CD4-positive, CD25-positive, alpha-beta regulatory T cell (primary cell): Measurements from ENCODE around the gene SH3BGRL3. TPM values are rescaled to one million over a fixed set of nuclear protein-coding genes. Genes with fewer than 3 reads are reported as not detected.
A peak's percentile ranks its signal among the peaks of the same experiment; 100 is the strongest.

Experiments
- ATAC-seq, 2 donors: fragments of 150-1000 bp; cut with Tn5 transposase; one replicate each; pipeline ENCODE4 v1.10.0; 2021; ENCODE audit warnings: low read depth in 2 of 2, moderate number of reproducible peaks in 2 of 2, moderate library complexity in 1 of 2
- DNase-seq, 3 donors: peaks; one replicate each; pipeline versions ENCODE4 v3.0.0 to v3.0.0-alpha.2; 2012 to 2022; ENCODE audit warnings: mixed read lengths in 1 of 3
- H3K27ac ChIP-seq: one replicate; pipeline ENCODE4 v1.7.0; 2013; ENCODE audit warnings: mild to moderate bottlenecking, low read length; ENCODE audit not compliant: insufficient read depth, poor library complexity, severe bottlenecking
- H3K27me3 ChIP-seq: one replicate; pipeline ENCODE4 v1.7.0; 2013; ENCODE audit warnings: low read length; ENCODE audit not compliant: control insufficient read depth, insufficient read depth
- H3K36me3 ChIP-seq: one replicate; pipeline ENCODE4 v1.7.0; 2013; ENCODE audit warnings: mild to moderate bottlenecking, low read length, moderate library complexity; ENCODE audit not compliant: control insufficient read depth, insufficient read depth
- H3K4me1 ChIP-seq: 2 replicates; pipeline ENCODE4 v1.7.0; 2013; ENCODE audit warnings: mild to moderate bottlenecking, low read length; ENCODE audit not compliant: insufficient read depth, control insufficient read depth, poor library complexity, severe bottlenecking
- H3K4me3 ChIP-seq: one replicate; pipeline ENCODE4 v1.7.0; 2013; ENCODE audit warnings: low read depth, mild to moderate bottlenecking, low read length, moderate library complexity
- H3K9me3 ChIP-seq, 2 experiments: 1 replicate in 1 of 2; 2 replicates in 1 of 2; pipeline ENCODE4 v1.7.0; 2013; ENCODE audit warnings: low read length in 2 of 2, mild to moderate bottlenecking in 1 of 2, moderate library complexity in 1 of 2; ENCODE audit not compliant: control insufficient read depth in 2 of 2
- H3K27ac Mint-ChIP-seq, 3 donors: one replicate each; pipeline ENCODE4 v1.8.0; 2020 to 2022; ENCODE audit warnings: mild to moderate bottlenecking in 3 of 3, mixed read lengths in 3 of 3, moderate library complexity in 2 of 3
- H3K27me3 Mint-ChIP-seq: one replicate; pipeline ENCODE4 v1.8.0; 2022; ENCODE audit warnings: mild to moderate bottlenecking, mixed read lengths
- H3K36me3 Mint-ChIP-seq: one replicate; pipeline ENCODE4 v1.8.0; 2020; ENCODE audit warnings: mixed read lengths
- H3K4me1 Mint-ChIP-seq, 4 donors: one replicate each; pipeline ENCODE4 v1.8.0; 2020 to 2022; ENCODE audit warnings: mixed read lengths in 4 of 4, mild to moderate bottlenecking in 1 of 4
- H3K4me3 Mint-ChIP-seq, 4 donors: one replicate each; pipeline ENCODE4 v1.8.0; 2020 to 2022; ENCODE audit warnings: mild to moderate bottlenecking in 4 of 4, mixed read lengths in 4 of 4, moderate library complexity in 3 of 4
- H3K9me3 Mint-ChIP-seq, 7 donors: one replicate each; pipeline ENCODE4 v1.8.0; 2020 to 2022; ENCODE audit warnings: mixed read lengths in 7 of 7, mild to moderate bottlenecking in 3 of 7, moderate library complexity in 2 of 7
- polyA plus RNA-seq, 4 donors: library from polyadenylated mRNA; unstranded; fragments of 300-500 nt; fragmentation: Illumina TruSeq; gene quantifications; one replicate each; pipeline ENCODE4 v1.2.3, GENCODE V29; 2021
- total RNA-seq: library from RNA; stranded (reverse); gene quantifications from one replicate; pipeline ENCODE4 v1.2.3, GENCODE V29; 2022

Gene SH3BGRL3
- total and polyA plus RNA-seq, 5 donors from 2014 or later: 404 to 1,853 (median 1,136) TPM

DNA sequence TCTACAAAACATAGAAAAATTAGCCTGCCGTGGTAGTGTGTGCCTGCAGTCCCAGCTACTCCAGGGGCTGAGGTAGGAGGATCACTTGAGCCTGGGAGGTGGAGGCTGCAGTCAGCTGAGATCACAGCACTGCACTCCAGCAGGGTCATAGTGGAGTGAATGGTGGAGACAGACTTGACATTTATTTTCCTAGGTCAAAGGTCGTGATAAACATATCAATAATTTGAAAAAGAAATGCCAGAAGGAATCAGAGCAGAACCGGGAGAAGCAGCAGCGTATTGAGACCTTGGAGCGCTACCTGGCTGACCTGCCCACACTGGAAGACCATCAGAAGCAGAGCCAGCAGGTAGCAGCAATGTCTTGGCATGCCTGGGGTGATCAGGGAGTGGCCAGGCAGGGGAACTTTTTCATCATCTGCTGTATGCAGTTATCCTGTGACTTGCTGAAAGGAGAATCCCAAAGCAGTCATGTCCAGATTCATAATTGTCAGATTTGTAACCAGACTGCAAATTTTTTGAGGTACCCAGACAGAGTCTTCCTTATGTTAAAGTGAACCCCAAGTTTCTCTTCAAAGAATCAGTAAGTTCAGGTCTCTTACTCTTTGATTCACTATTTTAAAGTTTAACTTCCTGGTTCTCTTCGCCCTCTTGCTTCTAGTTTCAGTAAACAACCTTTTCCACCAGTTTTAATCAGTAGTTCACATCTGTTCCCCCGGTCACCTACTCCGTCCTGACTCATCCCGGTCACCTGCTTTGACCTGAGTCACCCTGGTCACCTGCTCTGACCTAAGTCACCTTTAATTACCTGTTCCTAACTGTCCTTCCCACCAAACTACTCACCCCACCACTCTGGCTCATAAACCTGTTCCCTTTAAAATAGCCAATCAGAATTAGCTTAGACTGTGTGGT is 11.3 kb upstream of the SH3BGRL3 start:
- no peak overlapping the region for H3K4me3 ChIP-seq
- peaks cover 0 to 15% (median 3%) of the 10 kb centered on the region in 7 donors for H3K9me3 Mint-ChIP-seq
- no peaks in the 10 kb centered on the region for H3K27me3 ChIP-seq
- no peak overlapping the region for H3K27ac ChIP-seq
- H3K9me3 ChIP-seq: peaks cover 9 to 15% of the 10 kb centered on the region in 2 experiments
- H3K4me1 Mint-ChIP-seq: peaks cover 0 to 6% (median 3%) of the 10 kb centered on the region in 4 donors
- no peak overlapping the region for H3K4me3 Mint-ChIP-seq
- H3K27me3 Mint-ChIP-seq: no peaks in the 10 kb centered on the region
- peaks cover 53% of the 10 kb centered on the region for H3K36me3 ChIP-seq
- no peaks in the 10 kb centered on the region for H3K4me1 ChIP-seq
- H3K27ac Mint-ChIP-seq: peak overlapping the region in 2 of 3 donors; percentile 15 to 34
- no peak for ATAC-seq
- peaks cover 67% of the 10 kb centered on the region for H3K36me3 Mint-ChIP-seq
- DNase-seq: no peak

DNA sequence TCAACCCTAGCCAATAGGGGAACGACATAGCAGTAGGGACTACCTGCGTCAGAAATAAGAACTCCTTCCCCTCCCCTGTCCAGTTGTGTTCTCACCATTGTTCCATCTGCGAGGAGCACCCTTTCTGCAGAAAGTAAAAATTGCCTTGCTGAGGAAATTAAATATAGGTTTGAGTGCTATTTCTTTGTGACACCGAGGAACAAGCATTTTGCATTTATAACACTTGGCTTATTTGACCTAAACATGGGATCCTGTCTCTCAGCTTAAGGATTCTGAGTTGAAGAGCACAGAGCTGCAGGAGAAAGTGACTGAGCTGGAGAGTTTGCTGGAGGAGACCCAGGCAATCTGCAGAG is 10.7 kb upstream of the SH3BGRL3 start:
- DNase-seq (no peak), ATAC-seq (no peak)
- H3K36me3 Mint-ChIP-seq: peaks cover 62% of the 10 kb centered on the region
- no peak overlapping the region for H3K4me3 Mint-ChIP-seq
- no peak overlapping the region for H3K4me3 ChIP-seq
- H3K36me3 ChIP-seq: peaks cover 47% of the 10 kb centered on the region
- no peaks in the 10 kb centered on the region for H3K4me1 ChIP-seq
- H3K27me3 ChIP-seq: no peaks in the 10 kb centered on the region
- peaks cover 0 to 15% (median 3%) of the 10 kb centered on the region in 7 donors for H3K9me3 Mint-ChIP-seq
- peaks cover 0 to 6% (median 3%) of the 10 kb centered on the region in 4 donors for H3K4me1 Mint-ChIP-seq
- peaks cover 9 to 15% of the 10 kb centered on the region in 2 experiments for H3K9me3 ChIP-seq
- no peak overlapping the region for H3K27ac ChIP-seq
- no peaks in the 10 kb centered on the region for H3K27me3 Mint-ChIP-seq
- peak overlapping the region in 1 of 3 donors; percentile 34 for H3K27ac Mint-ChIP-seq

DNA sequence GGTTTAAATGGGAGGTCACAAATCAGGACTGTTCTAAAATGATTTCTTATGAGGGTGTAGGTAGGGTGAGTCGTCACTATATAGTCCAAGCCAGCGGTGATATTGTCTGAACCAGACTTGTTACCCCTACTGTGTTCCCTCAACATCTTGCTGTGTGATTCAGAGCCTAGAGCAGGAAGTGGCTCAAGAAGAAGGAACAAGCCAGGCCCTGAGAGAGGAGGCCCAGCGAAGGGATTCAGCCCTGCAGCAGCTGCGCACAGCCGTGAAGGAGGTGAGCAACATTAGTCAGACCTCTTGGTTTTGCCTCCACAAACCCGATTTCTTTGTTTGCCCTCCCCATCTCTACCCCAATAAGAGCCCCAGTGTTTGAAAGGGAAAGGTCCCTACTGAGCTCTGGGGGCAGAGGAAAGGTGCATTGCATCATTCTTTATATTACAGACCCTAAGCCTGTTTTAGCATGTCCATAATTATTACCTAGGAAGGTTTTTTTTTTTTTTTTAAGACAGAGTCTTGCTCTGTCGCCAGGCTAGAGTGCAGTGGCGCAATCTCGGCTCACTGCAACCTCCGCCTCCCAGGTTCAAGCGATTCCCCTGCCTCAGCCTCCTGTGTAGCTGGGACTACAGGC is 5.0 kb upstream of the SH3BGRL3 start:
- Histone ChIP-seq H3K4me1 (peaks cover 45% of the 10 kb centered on the region), H3K4me3 (no peak overlapping the region), H3K9me3 (no peaks in the 10 kb centered on the region), H3K36me3 (peaks cover 31% of the 10 kb centered on the region), H3K27ac (no peak overlapping the region), H3K27me3 (no peaks in the 10 kb centered on the region)
- H3K4me3 Mint-ChIP-seq: no peak overlapping the region
- H3K27me3 Mint-ChIP-seq: no peaks in the 10 kb centered on the region
- ATAC-seq (no peak), DNase-seq (no peak)
- no peak overlapping the region for H3K27ac Mint-ChIP-seq
- peaks cover 26% of the 10 kb centered on the region for H3K36me3 Mint-ChIP-seq
- peaks cover 14 to 44% (median 30%) of the 10 kb centered on the region in 4 donors for H3K4me1 Mint-ChIP-seq
- no peaks in the 10 kb centered on the region for H3K9me3 Mint-ChIP-seq

DNA sequence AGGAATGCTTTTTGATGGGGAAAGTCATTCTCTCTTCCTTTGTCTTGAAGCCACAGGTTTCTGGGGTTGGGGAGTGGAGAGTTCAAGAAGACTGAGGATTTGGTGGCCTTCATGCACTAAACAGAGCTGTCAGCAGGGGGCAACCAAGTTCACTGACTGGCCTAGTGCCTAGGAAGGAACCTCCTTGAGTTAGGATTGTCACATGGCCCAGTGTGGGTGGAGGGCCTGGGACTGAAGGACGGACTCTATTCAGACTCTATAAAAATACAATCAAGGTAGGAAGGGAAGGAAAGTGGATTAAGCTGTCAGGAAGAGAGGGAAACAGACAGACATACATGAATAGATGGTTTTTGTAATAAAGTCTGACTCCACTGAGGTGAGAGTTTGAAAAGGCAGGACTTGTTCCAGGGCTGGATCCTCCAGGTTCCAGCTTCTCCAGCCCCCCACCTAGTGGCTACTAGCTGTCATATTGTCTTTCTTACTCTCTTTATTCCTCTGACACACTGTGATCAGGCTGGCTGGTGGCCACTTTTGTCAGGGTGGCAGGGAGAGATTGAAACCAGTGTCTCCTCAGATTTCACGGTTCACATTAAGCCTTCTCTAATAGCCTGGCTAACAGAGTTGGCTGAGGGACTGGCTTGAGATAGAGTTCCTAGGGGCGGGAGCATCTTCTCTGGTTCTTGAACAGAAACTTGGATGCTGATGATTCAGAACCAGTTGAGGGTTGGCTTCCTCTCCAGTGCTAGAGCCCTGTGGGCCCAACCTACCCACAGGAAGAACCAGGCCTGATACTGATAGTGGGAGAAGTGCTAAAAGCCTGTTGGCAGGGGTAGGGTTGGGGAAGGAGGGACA is 4.1 kb upstream of the SH3BGRL3 start:
- Histone ChIP-seq H3K4me3 (peak overlapping the region; percentile 35), H3K27ac (peak overlapping the region; percentile 93), H3K9me3 (no peaks in the 10 kb centered on the region), H3K27me3 (no peaks in the 10 kb centered on the region), H3K4me1 (peaks cover 53% of the 10 kb centered on the region), H3K36me3 (peaks cover 23% of the 10 kb centered on the region)
- peak overlapping the region; percentile 82 to 99 (median 90) for H3K27ac Mint-ChIP-seq
- peak overlapping the region; percentile 69 to 86 (median 82) for H3K4me3 Mint-ChIP-seq
- peaks cover 14 to 47% (median 30%) of the 10 kb centered on the region in 4 donors for H3K4me1 Mint-ChIP-seq
- DNase-seq: peak; percentile 66 to 87 (median 71)
- H3K27me3 Mint-ChIP-seq: no peaks in the 10 kb centered on the region
- peaks cover 24% of the 10 kb centered on the region for H3K36me3 Mint-ChIP-seq
- H3K9me3 Mint-ChIP-seq: no peaks in the 10 kb centered on the region
- ATAC-seq: peak; percentile 26 to 69

DNA sequence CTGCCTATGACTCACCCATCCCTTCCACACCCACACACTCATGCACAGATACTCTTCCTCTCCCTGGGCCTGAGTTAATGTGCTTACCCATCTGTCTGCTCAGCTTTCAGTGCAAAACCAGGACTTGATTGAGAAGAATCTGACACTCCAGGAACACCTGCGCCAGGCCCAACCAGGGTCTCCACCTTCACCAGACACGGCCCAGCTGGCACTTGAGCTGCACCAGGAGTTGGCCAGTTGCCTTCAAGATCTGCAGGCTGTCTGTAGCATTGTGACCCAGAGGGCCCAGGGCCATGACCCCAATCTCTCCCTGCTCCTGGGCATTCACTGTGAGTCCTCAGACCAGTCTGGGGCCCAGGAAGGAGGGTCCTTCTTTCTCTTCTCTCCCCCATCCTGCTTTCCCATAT is 3.5 kb upstream of the SH3BGRL3 start:
- Histone ChIP-seq H3K9me3 (no peaks in the 10 kb centered on the region), H3K4me3 (peak overlapping the region; percentile 35), H3K27me3 (no peaks in the 10 kb centered on the region), H3K4me1 (peaks cover 59% of the 10 kb centered on the region), H3K27ac (peak overlapping the region; percentile 93), H3K36me3 (peaks cover 22% of the 10 kb centered on the region)
- H3K9me3 Mint-ChIP-seq: no peaks in the 10 kb centered on the region
- DNase-seq (no peak), ATAC-seq (peak in 1 of 2 donors; percentile 75)
- peak overlapping the region; percentile 82 to 99 (median 90) for H3K27ac Mint-ChIP-seq
- H3K36me3 Mint-ChIP-seq: peaks cover 25% of the 10 kb centered on the region
- H3K4me1 Mint-ChIP-seq: peaks cover 14 to 53% (median 36%) of the 10 kb centered on the region in 4 donors
- no peaks in the 10 kb centered on the region for H3K27me3 Mint-ChIP-seq
- peak overlapping the region in 3 of 4 donors; percentile 28 to 80 (median 79) for H3K4me3 Mint-ChIP-seq

DNA sequence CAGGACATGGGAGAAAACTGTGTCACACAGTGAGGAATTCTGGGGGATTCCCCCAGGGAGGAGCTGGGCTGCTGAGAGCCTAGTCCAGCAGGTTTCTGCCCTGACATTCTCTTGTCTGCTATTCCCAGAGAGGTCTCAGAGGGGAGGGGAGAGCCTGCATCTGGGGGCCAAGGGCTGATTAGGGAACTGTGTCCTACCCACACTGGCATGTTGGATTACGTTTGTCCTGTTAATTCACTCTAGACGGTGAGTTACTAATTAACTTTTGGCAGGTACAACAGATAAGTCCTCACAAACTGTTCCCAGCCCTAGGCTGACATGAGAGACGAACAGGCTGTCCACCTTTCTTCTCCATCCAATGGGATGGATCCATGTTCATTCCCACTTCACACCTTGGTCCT is 2.6 kb upstream of the SH3BGRL3 start:
- peaks cover 24% of the 10 kb centered on the region for H3K36me3 Mint-ChIP-seq
- H3K4me3 Mint-ChIP-seq: peak overlapping the region in 1 of 4 donors; percentile 88
- H3K27ac Mint-ChIP-seq: peak overlapping the region; percentile 82 to 99 (median 90)

DNA sequence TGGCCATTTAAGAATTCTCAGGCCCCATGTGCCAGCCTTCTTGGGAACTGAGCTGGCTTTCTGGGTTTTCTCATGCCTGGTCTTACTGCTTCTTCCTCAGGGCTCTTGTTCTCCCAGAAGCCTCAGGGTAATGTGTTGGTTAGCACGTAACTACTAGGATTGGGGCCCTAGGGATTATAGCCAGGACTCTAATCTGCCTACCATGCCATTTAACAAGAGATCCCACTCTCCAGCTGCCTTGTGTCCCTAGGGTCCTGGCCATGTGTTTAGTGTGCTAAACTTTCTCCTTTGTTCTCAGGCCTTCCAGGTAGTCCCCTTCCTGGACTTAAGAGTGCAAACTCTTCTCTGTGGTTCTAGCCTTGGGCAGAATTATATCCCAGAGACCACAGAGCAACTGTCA is 2.2 kb upstream of the SH3BGRL3 start:
- Histone ChIP-seq H3K4me3 (no peak overlapping the region), H3K36me3 (peaks cover 21% of the 10 kb centered on the region), H3K27me3 (no peaks in the 10 kb centered on the region), H3K27ac (peak overlapping the region; percentile 93), H3K4me1 (peaks cover 72% of the 10 kb centered on the region), H3K9me3 (no peaks in the 10 kb centered on the region)
- no peaks in the 10 kb centered on the region for H3K9me3 Mint-ChIP-seq
- peak overlapping the region in 2 of 4 donors; percentile 88 to 93 for H3K4me3 Mint-ChIP-seq
- no peak for ATAC-seq
- H3K27me3 Mint-ChIP-seq: no peaks in the 10 kb centered on the region
- H3K4me1 Mint-ChIP-seq: peaks cover 14 to 64% (median 44%) of the 10 kb centered on the region in 4 donors
- no peak for DNase-seq
- peaks cover 22% of the 10 kb centered on the region for H3K36me3 Mint-ChIP-seq
- H3K27ac Mint-ChIP-seq: peak overlapping the region; percentile 82 to 99 (median 90)

More for the DNA sequence above, 2.6 kb upstream of the SH3BGRL3 start:
- no peak overlapping the region for H3K4me3 ChIP-seq
- Mint-ChIP-seq H3K9me3 (no peaks in the 10 kb centered on the region), H3K4me1 (peaks cover 14 to 60% (median 41%) of the 10 kb centered on the region in 4 donors), H3K27me3 (no peaks in the 10 kb centered on the region)
- H3K4me1 ChIP-seq: peaks cover 67% of the 10 kb centered on the region
- no peak for ATAC-seq
- no peak for DNase-seq
- peak overlapping the region; percentile 93 for H3K27ac ChIP-seq
- H3K36me3 ChIP-seq: peaks cover 21% of the 10 kb centered on the region
- no peaks in the 10 kb centered on the region for H3K9me3 ChIP-seq
- H3K27me3 ChIP-seq: no peaks in the 10 kb centered on the region
